Hepatocyte (in vitro differentiated cells): ENCODE results near the gene BANK1. TPM values are rescaled to one million over a fixed set of nuclear protein-coding genes. Genes with fewer than 3 reads are reported as not detected.

Experiments
- DNase-seq: peaks from one replicate; pipeline ENCODE4 v3.0.0-alpha.2; 2016; ENCODE audit warnings: low spot score
- H2AFZ ChIP-seq: fragments of 200-600 bp; sonication (generic); 2 replicates; pipeline ENCODE4 v1.6.0; 2016; ENCODE audit warnings: antibody characterized with exemption, mild to moderate bottlenecking
- H3K27ac ChIP-seq: fragments of 200-600 bp; sonication (generic); 2 replicates; pipeline ENCODE4 v1.5.1; 2016; ENCODE audit warnings: mild to moderate bottlenecking
- H3K27me3 ChIP-seq: fragments of 200-600 bp; sonication (generic); 2 replicates; pipeline ENCODE4 v1.6.1; 2016
- H3K36me3 ChIP-seq: fragments of 200-600 bp; sonication (generic); replicated peaks from 2 replicates; pipeline ENCODE4 v1.5.1; 2016; ENCODE audit warnings: low read depth; ENCODE audit not compliant: insufficient read depth
- H3K4me1 ChIP-seq: fragments of 200-600 bp; sonication (generic); 2 replicates; pipeline ENCODE4 v1.5.1; 2016; ENCODE audit warnings: mild to moderate bottlenecking, moderate library complexity; ENCODE audit not compliant: insufficient read depth
- H3K4me2 ChIP-seq: fragments of 200-600 bp; sonication (generic); 2 replicates; pipeline ENCODE4 v1.6.0; 2016
- H3K4me3 ChIP-seq: fragments of 200-600 bp; sonication (generic); 2 replicates; pipeline ENCODE4 v1.5.1; 2016; ENCODE audit warnings: mild to moderate bottlenecking
- H3K79me2 ChIP-seq: fragments of 200-600 bp; sonication (generic); 2 replicates; pipeline ENCODE4 v1.6.0; 2017; ENCODE audit warnings: mild to moderate bottlenecking
- H3K9me2 ChIP-seq: fragments of 200-600 bp; sonication (generic); replicated peaks from 2 replicates; pipeline ENCODE4 v1.6.0; 2017; ENCODE audit warnings: mild to moderate bottlenecking; ENCODE audit not compliant: insufficient read depth
- H3K9me3 ChIP-seq: fragments of 200-600 bp; sonication (generic); 2 replicates; pipeline ENCODE4 v1.5.1; 2016; ENCODE audit warnings: low read depth, mild to moderate bottlenecking
- H4K20me1 ChIP-seq: fragments of 200-600 bp; sonication (generic); 2 replicates; pipeline ENCODE4 v1.6.0; 2016; ENCODE audit warnings: mild to moderate bottlenecking; ENCODE audit not compliant: insufficient read depth, poor library complexity, severe bottlenecking
- CTCF ChIP-seq: fragments of 200-600 bp; sonication (generic); IDR thresholded peaks from 2 replicates; pipeline ENCODE4 v1.5.1; 2016; ENCODE audit warnings: antibody characterized with exemption, mild to moderate bottlenecking; ENCODE audit not compliant: poor library complexity
- EZH2 ChIP-seq: fragments of 200-600 bp; sonication (generic); IDR thresholded peaks from 2 replicates; pipeline ENCODE4 v1.6.1; 2016; ENCODE audit warnings: antibody characterized with exemption, mild to moderate bottlenecking, borderline replicate concordance
- EZH2phosphoT487 ChIP-seq: fragments of 200-600 bp; sonication (generic); IDR thresholded peaks from one replicate; pipeline ENCODE4 v1.6.1; 2018; ENCODE audit warnings: antibody characterized with exemption, mild to moderate bottlenecking, low read depth, moderate library complexity; ENCODE audit not compliant: unreplicated experiment, severe bottlenecking
- WGBS: methylation state at CpG from one replicate; pipeline ENCODE4 v1.1.6; 2016; ENCODE audit warnings: low lambda C conversion rate; ENCODE audit errors: missing lambda C conversion rate; 5-methylcytosine and 5-hydroxymethylcytosine counted together
- polyA plus RNA-seq: library from polyadenylated mRNA; unstranded; fragments of >200 nt; fragmentation: Nextera tagmentation; extraction: Ambion mirVana; gene quantifications from 2 replicates; pipeline ENCODE4 v1.2.1, GENCODE V29; 2016
- total RNA-seq: library from RNA; depleted of rRNA; stranded (reverse); fragments of >200 nt; gene quantifications from 2 replicates; pipeline ENCODE4 v1.2.3, GENCODE V29; 2014

The BANK1 gene
- total and polyA plus RNA-seq, 2 experiments from 2014 or later, result 0.17 to 0.29 TPM

- H3K4me2 ChIP-seq, result no peak overlapping the region
- H3K79me2 ChIP-seq, result no peaks in the 10 kb centered on the region
- no peaks in the 10 kb centered on the region for H3K9me2 ChIP-seq
- DNase-seq, result no peak
- no peaks in the 10 kb centered on the region for H3K4me1 ChIP-seq
- no peak overlapping the region for H3K27ac ChIP-seq
- H3K9me3 ChIP-seq, result no peaks in the 10 kb centered on the region
- H3K36me3 ChIP-seq, result no peaks in the 10 kb centered on the region
- H2AFZ ChIP-seq, result no peak overlapping the region
- no peaks in the 10 kb centered on the region for H4K20me1 ChIP-seq
- no peaks in the 10 kb centered on the region for H3K27me3 ChIP-seq
- H3K4me3 ChIP-seq, result no peak overlapping the region
- WGBS, result 93% methylated on average over 2 of the region's 2 CpGs
- TF ChIP-seq EZH2phosphoT487, result no peak
- TF ChIP-seq CTCF, result no peak
- TF ChIP-seq EZH2, result no peak
Measured at GRCh38 chr4:101992446-101992845, 201.9 kb downstream of the BANK1 start.

- no peaks in the 10 kb centered on the region for H3K79me2 ChIP-seq
- H3K36me3 ChIP-seq, result no peaks in the 10 kb centered on the region
- H4K20me1 ChIP-seq, result no peaks in the 10 kb centered on the region
- DNase-seq, result no peak
- no peak overlapping the region for H3K27ac ChIP-seq
- no peaks in the 10 kb centered on the region for H3K4me1 ChIP-seq
- H3K9me2 ChIP-seq, result no peaks in the 10 kb centered on the region
- no peaks in the 10 kb centered on the region for H3K9me3 ChIP-seq
- no peak overlapping the region for H3K4me2 ChIP-seq
- 84% methylated on average over 5 of the region's 5 CpGs for WGBS
- no peak overlapping the region for H3K4me3 ChIP-seq
- H2AFZ ChIP-seq, result no peak overlapping the region
- TF ChIP-seq CTCF (no peak), EZH2phosphoT487 (no peak), EZH2 (no peak)
- H3K27me3 ChIP-seq, result no peaks in the 10 kb centered on the region
Measured at GRCh38 chr4:101993002-101993841, 202.7 kb downstream of the BANK1 start.

GRCh38 chr4:101993842-101994775, 203.6 kb downstream of the BANK1 start:
- no peak overlapping the region for H2AFZ ChIP-seq
- no peak for DNase-seq
- H4K20me1 ChIP-seq, result no peaks in the 10 kb centered on the region
- H3K4me1 ChIP-seq, result no peaks in the 10 kb centered on the region
- no peak overlapping the region for H3K4me2 ChIP-seq
- TF ChIP-seq EZH2 (no peak), EZH2phosphoT487 (no peak), CTCF (no peak)
- H3K27ac ChIP-seq, result no peak overlapping the region
- no peaks in the 10 kb centered on the region for H3K36me3 ChIP-seq
- H3K4me3 ChIP-seq, result no peak overlapping the region
- H3K27me3 ChIP-seq, result no peaks in the 10 kb centered on the region
- 79% methylated on average over 4 of the region's 4 CpGs for WGBS
- H3K9me3 ChIP-seq, result no peaks in the 10 kb centered on the region
- H3K79me2 ChIP-seq, result no peaks in the 10 kb centered on the region
- H3K9me2 ChIP-seq, result no peaks in the 10 kb centered on the region
